CD14-positive monocyte (primary cell): Measurements from ENCODE around the gene ROCK1. TPM values are rescaled to one million over a fixed set of nuclear protein-coding genes. Genes with fewer than 3 reads are reported as not detected.

Experiments
- DNase-seq, 3 donors: peaks; one replicate each; pipeline ENCODE4 v3.0.0-alpha.2; 2011 to 2022
- H2AFZ ChIP-seq: 2 replicates; pipeline ENCODE4 v1.6.0; 2012; ENCODE audit warnings: mild to moderate bottlenecking, low read depth, low read length, inconsistent platforms; ENCODE audit not compliant: insufficient read depth, poor library complexity, severe bottlenecking
- H3K27ac ChIP-seq, 2 donors: 1 replicate in 1 of 2; 2 replicates in 1 of 2; pipeline ENCODE4 v1.5.1; 2012 to 2013; ENCODE audit warnings: low read length in 2 of 2, control low read depth in 1 of 2, inconsistent platforms in 1 of 2, low read depth in 1 of 2, mild to moderate bottlenecking in 1 of 2
- H3K27me3 ChIP-seq, 2 donors: one replicate each; pipeline versions ENCODE4 v1.6.0 to v1.6.1; 2011 to 2013; ENCODE audit warnings: low read length in 2 of 2; ENCODE audit not compliant: control insufficient read depth in 2 of 2, insufficient read depth in 2 of 2
- H3K36me3 ChIP-seq, 2 donors: replicated peaks in 1 of 2; 1 replicate in 1 of 2; 2 replicates in 1 of 2; pipeline versions ENCODE4 v1.5.1 to v1.6.1; 2012 to 2013; ENCODE audit warnings: low read length in 2 of 2, control low read depth in 1 of 2, inconsistent platforms in 1 of 2, mild to moderate bottlenecking in 1 of 2; ENCODE audit not compliant: insufficient read depth in 2 of 2, control insufficient read depth in 1 of 2
- H3K4me1 ChIP-seq, 2 donors: 1 replicate in 1 of 2; 2 replicates in 1 of 2; pipeline versions ENCODE4 v1.5.1 to v1.6.1; 2012 to 2013; ENCODE audit warnings: low read length in 2 of 2, control low read depth in 1 of 2, inconsistent platforms in 1 of 2, mild to moderate bottlenecking in 1 of 2, moderate library complexity in 1 of 2; ENCODE audit not compliant: insufficient read depth in 2 of 2, control insufficient read depth in 1 of 2
- H3K4me2 ChIP-seq: replicated peaks from 2 replicates; pipeline ENCODE3; 2012; ENCODE audit warnings: low read length, moderate library complexity, mild to moderate bottlenecking; ENCODE audit not compliant: poor library complexity, severe bottlenecking; ENCODE audit errors: extremely low read depth
- H3K4me3 ChIP-seq, 3 experiments: fragments of 200-600 bp in 1 of 3; sonication (generic) in 1 of 3; replicated peaks in 1 of 3; 1 replicate in 2 of 3; 2 replicates in 1 of 3; pipeline ENCODE4 v1.5.1; 2011 to 2013; ENCODE audit warnings: low read length in 3 of 3, mild to moderate bottlenecking in 3 of 3, control low read depth in 2 of 3, low read depth in 2 of 3, inconsistent platforms in 1 of 3, moderate library complexity in 1 of 3
- H3K79me2 ChIP-seq: 2 replicates; pipeline ENCODE4 v1.6.0; 2012; ENCODE audit warnings: mild to moderate bottlenecking, control low read depth, inconsistent platforms, low read length, moderate library complexity; ENCODE audit not compliant: insufficient read depth
- H3K9ac ChIP-seq: 2 replicates; pipeline ENCODE4 v1.6.0; 2017; ENCODE audit warnings: low read length, mild to moderate bottlenecking; ENCODE audit not compliant: insufficient read depth, poor library complexity, severe bottlenecking
- H3K9me3 ChIP-seq, 2 donors: replicated peaks in 1 of 2; 1 replicate in 1 of 2; 2 replicates in 1 of 2; pipeline versions ENCODE4 v1.5.1 to v1.6.1; 2012 to 2013; ENCODE audit warnings: low read length in 2 of 2, control low read depth in 1 of 2; ENCODE audit not compliant: control insufficient read depth in 1 of 2, insufficient read depth in 1 of 2
- H4K20me1 ChIP-seq: 2 replicates; pipeline ENCODE4 v1.6.0; 2012; ENCODE audit warnings: mild to moderate bottlenecking, low read length, control low read depth, moderate library complexity; ENCODE audit not compliant: insufficient read depth
- H3K27ac Mint-ChIP-seq, 7 donors: one replicate each; pipeline ENCODE4 v1.8.0; 2020; ENCODE audit warnings: mild to moderate bottlenecking in 7 of 7, mixed read lengths in 7 of 7, moderate library complexity in 6 of 7, inconsistent platforms in 2 of 7
- H3K27me3 Mint-ChIP-seq, 3 donors: one replicate each; pipeline ENCODE4 v1.8.0; 2021 to 2022; ENCODE audit warnings: low read depth in 3 of 3, mild to moderate bottlenecking in 3 of 3, mixed read lengths in 3 of 3, moderate library complexity in 3 of 3, inconsistent platforms in 1 of 3
- H3K36me3 Mint-ChIP-seq, 2 donors: one replicate each; pipeline ENCODE4 v1.8.0; 2020; ENCODE audit warnings: mixed read lengths in 2 of 2, inconsistent platforms in 1 of 2, mild to moderate bottlenecking in 1 of 2
- H3K4me1 Mint-ChIP-seq: one replicate; pipeline ENCODE4 v1.8.0; 2020; ENCODE audit warnings: mild to moderate bottlenecking, mixed read lengths
- H3K4me3 Mint-ChIP-seq, 2 donors: one replicate each; pipeline ENCODE4 v1.8.0; 2020; ENCODE audit warnings: mild to moderate bottlenecking in 2 of 2, mixed read lengths in 2 of 2, moderate library complexity in 1 of 2
- H3K9me3 Mint-ChIP-seq, 7 donors: one replicate each; pipeline ENCODE4 v1.8.0; 2020 to 2022; ENCODE audit warnings: mixed read lengths in 7 of 7, mild to moderate bottlenecking in 6 of 7, moderate library complexity in 6 of 7, inconsistent platforms in 2 of 7
- CTCF ChIP-seq: fragments of 200-600 bp; IDR thresholded peaks from one replicate; pipeline ENCODE4 v1.8.0; 2022; ENCODE audit warnings: antibody characterized with exemption, mild to moderate bottlenecking
- WGBS: methylation state at CpG from one replicate; pipeline ENCODE4 v1.1.5; 2013; ENCODE audit warnings: missing lambda C conversion rate; ENCODE audit not compliant: insufficient coverage; 5-methylcytosine and 5-hydroxymethylcytosine counted together
- intact Hi-C, 2 donors: fragments of 100-400 bp; cut with micrococcal nuclease; formaldehyde crosslinking; loops; one replicate each; pipeline versions ENCODE4 v1.15.0 to v1.15.1; 2023
- polyA plus RNA-seq, 3 donors: library from polyadenylated mRNA; depleted of rRNA in 1 of 3; unstranded in 2 of 3; stranded (reverse) in 1 of 3; fragments of 300-500 nt in 2 of 3; fragments of >200 nt in 1 of 3; fragmentation: Illumina TruSeq in 2 of 3; gene quantifications; 1 replicate in 2 of 3; 2 replicates in 1 of 3; pipeline ENCODE4 v1.2.3, GENCODE V29; 2012 to 2021

Gene ROCK1
- polyA plus RNA-seq, 3 donors: 10.2 to 35.3 (median 20.3) TPM

GRCh38 chr18:21080576-21080975, 31.0 kb downstream of the ROCK1 start:
- no peak for TF ChIP-seq CTCF
- Histone ChIP-seq H3K27ac (no peak overlapping the region), H3K4me3 (no peak overlapping the region), H3K9me3 (no peaks in the 10 kb centered on the region), H3K79me2 (peaks cover 100% of the 10 kb centered on the region), H3K9ac (no peak overlapping the region), H3K4me2 (no peak overlapping the region), H4K20me1 (peaks cover 100% of the 10 kb centered on the region), H2AFZ (no peak overlapping the region), H3K27me3 (no peaks in the 10 kb centered on the region), H3K4me1 (peaks cover 10 to 14% of the 10 kb centered on the region in 2 donors), H3K36me3 (no peaks in the 10 kb centered on the region)
- Mint-ChIP-seq H3K27me3 (no peaks in the 10 kb centered on the region), H3K36me3 (no peaks in the 10 kb centered on the region), H3K4me3 (no peak overlapping the region), H3K27ac (no peak overlapping the region), H3K4me1 (peaks cover 59% of the 10 kb centered on the region), H3K9me3 (peaks cover 0 to 4% (median 2%) of the 10 kb centered on the region in 7 donors)
- DNase-seq: no peak
- intact Hi-C loops: no loop called here
- no CpG with 5 or more reads among the region's 1 CpG for WGBS

GRCh38 chr18:21074336-21075323, 37.0 kb downstream of the ROCK1 start:
- Histone ChIP-seq H3K9me3 (no peaks in the 10 kb centered on the region), H3K9ac (no peak overlapping the region), H3K36me3 (no peaks in the 10 kb centered on the region), H3K27ac (peak overlapping the region in 1 of 2 donors; percentile 62), H3K79me2 (peaks cover 98% of the 10 kb centered on the region), H3K4me2 (peak overlapping the region; percentile 21), H3K27me3 (no peaks in the 10 kb centered on the region), H3K4me3 (no peak overlapping the region), H2AFZ (no peak overlapping the region), H4K20me1 (peaks cover 100% of the 10 kb centered on the region), H3K4me1 (peaks cover 36 to 48% of the 10 kb centered on the region in 2 donors)
- Mint-ChIP-seq H3K4me3 (no peak overlapping the region), H3K27me3 (peaks cover 0 to 3% (median 0%) of the 10 kb centered on the region in 3 donors), H3K4me1 (peaks cover 69% of the 10 kb centered on the region), H3K9me3 (no peaks in the 10 kb centered on the region), H3K36me3 (peaks cover 0 to 2% of the 10 kb centered on the region in 2 donors), H3K27ac (peak overlapping the region; percentile 12 to 75 (median 58))
- no peak for DNase-seq
- WGBS: 18% methylated on average over 1 of the region's 3 CpGs
- intact Hi-C loops: no loop called here
- no peak for TF ChIP-seq CTCF
